Effector memory CD8-positive, alpha-beta T cell (primary cell): ENCODE results near the gene RHCG.

Experiments used
- ATAC-seq: fragments of 150-1000 bp; cut with Tn5 transposase; replicated peaks from 2 replicates; pipeline ENCODE4 v1.10.0; 2021; ENCODE audit warnings: mild to moderate bottlenecking, moderate library complexity
- DNase-seq, 3 experiments: peaks; one replicate each; pipeline ENCODE4 v3.0.0; 2021
- H3K27ac Mint-ChIP-seq, 2 donors: one replicate each; pipeline ENCODE4 v1.8.0; 2022; ENCODE audit warnings: mild to moderate bottlenecking in 2 of 2, mixed read lengths in 2 of 2, moderate library complexity in 2 of 2
- H3K27me3 Mint-ChIP-seq, 2 donors: one replicate each; pipeline ENCODE4 v1.8.0; 2022; ENCODE audit warnings: mixed read lengths in 2 of 2
- H3K36me3 Mint-ChIP-seq: one replicate; pipeline ENCODE4 v1.8.0; 2022; ENCODE audit warnings: mild to moderate bottlenecking, moderate library complexity, mixed read lengths; ENCODE audit not compliant: insufficient read depth
- H3K4me1 Mint-ChIP-seq, 2 donors: one replicate each; pipeline ENCODE4 v1.8.0; 2022; ENCODE audit warnings: low read depth in 2 of 2, mixed read lengths in 2 of 2
- H3K4me3 Mint-ChIP-seq, 2 donors: one replicate each; pipeline ENCODE4 v1.8.0; 2022; ENCODE audit warnings: mild to moderate bottlenecking in 2 of 2, mixed read lengths in 2 of 2, moderate library complexity in 2 of 2
- H3K9me3 Mint-ChIP-seq, 2 donors: one replicate each; pipeline ENCODE4 v1.8.0; 2022; ENCODE audit warnings: mixed read lengths in 2 of 2

The RHCG gene

DNA sequence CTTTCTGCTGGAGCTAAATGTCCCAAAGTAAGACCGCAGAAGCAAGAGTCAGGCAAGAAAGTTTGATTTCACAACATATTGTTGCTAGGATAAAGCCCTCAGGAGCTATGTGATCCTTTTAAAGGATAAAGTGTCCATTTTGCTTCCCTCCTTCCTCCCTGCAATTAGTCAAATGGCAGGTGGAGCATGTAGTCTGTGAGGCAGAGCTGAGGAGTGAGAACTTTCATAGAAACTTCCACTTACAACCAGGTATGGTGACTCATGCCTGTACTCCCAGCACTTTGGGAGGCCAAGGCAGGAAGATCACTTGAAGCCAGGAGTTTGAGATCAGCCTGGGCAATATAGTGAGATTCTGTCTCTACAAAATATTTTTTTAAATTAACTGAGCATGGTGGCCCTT lies 25.2 kb upstream of the RHCG start:
- H3K27ac Mint-ChIP-seq = no peak overlapping the region
- no peaks in the 10 kb centered on the region for H3K9me3 Mint-ChIP-seq
- DNase-seq (no peak), ATAC-seq (no peak)
- H3K4me3 Mint-ChIP-seq = no peak overlapping the region
- no peaks in the 10 kb centered on the region for H3K36me3 Mint-ChIP-seq
- no peaks in the 10 kb centered on the region for H3K4me1 Mint-ChIP-seq
- peaks cover 14 to 34% of the 10 kb centered on the region in 2 donors for H3K27me3 Mint-ChIP-seq

- no peaks in the 10 kb centered on the region for H3K4me1 Mint-ChIP-seq
- DNase-seq (no peak), ATAC-seq (no peak)
- H3K27ac Mint-ChIP-seq = no peak overlapping the region
- peaks cover 52 to 56% of the 10 kb centered on the region in 2 donors for H3K27me3 Mint-ChIP-seq
- no peaks in the 10 kb centered on the region for H3K9me3 Mint-ChIP-seq
- no peaks in the 10 kb centered on the region for H3K36me3 Mint-ChIP-seq
- no peak overlapping the region for H3K4me3 Mint-ChIP-seq
Measured at GRCh38 chr15:89515477-89515876, 19.1 kb upstream of the RHCG start.

GRCh38 chr15:89514596-89515406 lies 18.4 kb upstream of the RHCG start:
- Mint-ChIP-seq H3K9me3 (no peaks in the 10 kb centered on the region), H3K27me3 (peaks cover 59 to 63% of the 10 kb centered on the region in 2 donors), H3K27ac (no peak overlapping the region), H3K36me3 (no peaks in the 10 kb centered on the region), H3K4me3 (no peak overlapping the region), H3K4me1 (no peaks in the 10 kb centered on the region)
- DNase-seq (no peak), ATAC-seq (no peak)

GRCh38 chr15:89514186-89514585 lies 17.8 kb upstream of the RHCG start:
- peaks cover 62 to 67% of the 10 kb centered on the region in 2 donors for H3K27me3 Mint-ChIP-seq

DNA sequence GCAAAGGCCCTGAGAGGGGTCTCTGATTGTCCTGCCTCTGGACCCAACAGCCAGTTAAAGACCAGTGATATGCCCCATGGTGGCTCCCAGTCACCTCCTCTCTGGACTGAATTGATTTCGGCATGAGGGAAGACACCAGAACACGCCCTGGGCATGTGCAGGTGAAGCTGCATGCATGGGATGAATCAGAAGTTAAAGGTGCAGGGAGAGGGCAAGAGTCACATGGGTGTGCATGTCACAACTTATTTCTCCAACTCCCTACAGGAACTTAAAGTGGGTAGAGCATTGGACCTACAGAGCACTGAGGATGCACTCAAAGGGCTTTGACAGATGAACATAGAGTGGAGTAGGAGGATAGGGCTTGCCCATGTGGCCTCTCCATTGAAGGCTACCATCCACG lies 16.9 kb upstream of the RHCG start:
- Mint-ChIP-seq H3K9me3 (no peaks in the 10 kb centered on the region), H3K4me1 (no peaks in the 10 kb centered on the region), H3K27ac (no peak overlapping the region), H3K4me3 (no peak overlapping the region), H3K36me3 (no peaks in the 10 kb centered on the region), H3K27me3 (peaks cover 62 to 67% of the 10 kb centered on the region in 2 donors)
- ATAC-seq (no peak), DNase-seq (no peak)

More at GRCh38 chr15:89514186-89514585, 17.8 kb upstream of the RHCG start:
- no peaks in the 10 kb centered on the region for H3K4me1 Mint-ChIP-seq
- no peak overlapping the region for H3K4me3 Mint-ChIP-seq
- DNase-seq (no peak), ATAC-seq (no peak)
- H3K9me3 Mint-ChIP-seq = no peaks in the 10 kb centered on the region
- no peak overlapping the region for H3K27ac Mint-ChIP-seq
- no peaks in the 10 kb centered on the region for H3K36me3 Mint-ChIP-seq

DNA sequence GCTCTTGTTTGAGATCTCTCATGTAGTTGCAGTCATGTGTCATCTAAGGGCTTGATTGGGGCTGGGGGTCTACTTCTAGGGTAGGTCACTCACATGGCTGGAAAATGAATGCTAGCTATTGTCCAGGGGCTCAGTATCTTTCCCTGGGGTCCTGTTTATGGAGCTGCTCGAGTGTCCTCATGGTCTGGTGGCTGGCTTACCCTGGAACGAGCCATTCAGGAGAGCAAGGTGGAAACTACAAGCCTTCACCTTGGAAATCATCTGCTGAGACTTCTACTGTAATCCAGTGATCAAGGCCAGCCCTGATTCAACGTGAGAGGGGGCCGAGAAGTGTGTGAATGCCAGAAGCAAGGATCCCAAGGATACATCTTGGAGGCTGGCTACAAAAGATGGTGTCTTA lies 16.2 kb upstream of the RHCG start:
- Mint-ChIP-seq H3K27ac (no peak overlapping the region), H3K27me3 (peaks cover 62 to 67% of the 10 kb centered on the region in 2 donors), H3K4me1 (no peaks in the 10 kb centered on the region), H3K36me3 (no peaks in the 10 kb centered on the region), H3K9me3 (no peaks in the 10 kb centered on the region), H3K4me3 (no peak overlapping the region)
- no peak for ATAC-seq
- no peak for DNase-seq

- Mint-ChIP-seq H3K9me3 (no peaks in the 10 kb centered on the region), H3K4me3 (no peak overlapping the region), H3K36me3 (no peaks in the 10 kb centered on the region), H3K4me1 (no peaks in the 10 kb centered on the region), H3K27me3 (peaks cover 47 to 71% of the 10 kb centered on the region in 2 donors), H3K27ac (no peak overlapping the region)
- ATAC-seq = no peak
- DNase-seq = no peak
Measured at GRCh38 chr15:89506026-89506686, 9.8 kb upstream of the RHCG start.

DNA sequence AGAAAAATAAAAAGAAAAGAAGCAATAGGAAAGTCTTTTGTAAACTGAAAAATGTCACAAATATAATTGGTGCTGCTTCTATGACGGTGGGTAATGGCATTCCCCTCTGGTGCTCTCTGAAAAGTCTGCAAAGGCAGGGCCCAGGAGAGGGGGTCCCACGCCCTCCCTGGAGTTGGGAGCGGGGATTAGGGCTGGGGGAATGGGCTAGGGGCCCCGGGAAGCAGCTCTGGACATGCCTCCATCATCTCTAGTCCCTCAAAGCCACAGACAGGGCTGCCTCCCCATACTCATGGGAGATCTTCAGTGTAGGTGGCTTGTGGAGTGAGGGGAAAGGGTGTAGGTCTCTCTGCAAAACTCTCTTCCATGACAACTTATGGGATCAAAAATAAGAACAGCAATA lies 7.8 kb upstream of the RHCG start:
- DNase-seq (no peak), ATAC-seq (no peak)
- Mint-ChIP-seq H3K27ac (no peak overlapping the region), H3K4me1 (no peaks in the 10 kb centered on the region), H3K4me3 (no peak overlapping the region), H3K9me3 (no peaks in the 10 kb centered on the region), H3K36me3 (peaks cover 3% of the 10 kb centered on the region), H3K27me3 (peaks cover 46 to 72% of the 10 kb centered on the region in 2 donors)

DNA sequence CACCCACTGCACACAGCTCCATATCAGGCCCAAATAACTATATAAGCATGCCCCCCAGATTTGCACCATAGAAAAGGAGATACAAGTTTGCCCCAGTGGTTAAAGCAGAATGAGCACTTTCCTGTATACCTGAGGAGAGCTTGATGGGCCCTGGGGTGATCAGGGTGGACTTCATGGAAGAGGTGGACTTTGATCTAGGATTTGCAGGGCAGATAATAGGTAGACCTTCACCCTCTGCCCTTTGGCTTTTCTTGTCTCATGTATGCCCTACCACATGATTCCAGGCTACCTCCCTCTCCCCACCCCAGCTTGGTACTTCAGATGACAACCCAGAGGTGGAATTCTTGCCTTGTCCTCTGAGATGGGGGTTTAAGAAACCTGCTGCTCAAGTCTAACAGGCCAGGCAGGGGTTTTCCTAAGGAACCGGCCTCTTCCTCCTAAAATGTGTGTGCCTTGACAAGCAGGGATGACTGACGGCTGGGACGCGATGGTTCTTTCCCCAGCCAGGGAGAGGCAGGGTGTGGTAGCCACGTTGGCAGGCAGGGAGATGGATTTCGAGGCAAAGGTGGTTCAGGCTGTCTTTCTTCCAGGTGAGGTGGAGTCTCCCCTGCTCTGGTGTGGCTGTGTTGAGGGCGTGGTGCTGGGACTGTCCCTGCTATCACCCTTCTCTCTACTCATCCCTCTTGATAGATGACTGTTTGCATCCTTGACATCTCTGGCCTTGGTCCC lies 6.6 kb upstream of the RHCG start:
- peaks cover 53 to 84% of the 10 kb centered on the region in 2 donors for H3K27me3 Mint-ChIP-seq
- ATAC-seq (no peak), DNase-seq (no peak)
- H3K4me1 Mint-ChIP-seq = no peaks in the 10 kb centered on the region
- H3K27ac Mint-ChIP-seq = no peak overlapping the region
- no peaks in the 10 kb centered on the region for H3K9me3 Mint-ChIP-seq
- peaks cover 3% of the 10 kb centered on the region for H3K36me3 Mint-ChIP-seq
- no peak overlapping the region for H3K4me3 Mint-ChIP-seq

DNA sequence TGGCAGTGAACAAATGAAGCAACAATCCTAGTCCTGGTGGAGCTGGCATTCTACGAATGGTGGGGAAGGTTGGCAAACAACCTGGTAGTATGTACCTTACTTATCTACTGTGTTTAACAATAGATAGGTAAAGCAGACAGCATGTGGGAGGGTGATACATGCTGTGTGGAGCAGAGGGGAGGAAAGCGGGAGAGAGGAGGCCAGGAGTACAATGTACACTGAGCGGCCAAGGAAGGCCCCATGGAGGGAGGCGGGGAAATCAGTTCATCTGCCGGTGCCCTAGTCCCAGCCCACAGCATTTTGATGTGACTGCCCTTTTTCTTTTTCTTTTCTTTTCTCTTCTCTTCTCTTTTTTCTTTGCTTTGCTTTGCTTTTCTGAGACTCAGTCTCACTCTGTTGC lies 5.3 kb upstream of the RHCG start:
- DNase-seq (no peak), ATAC-seq (no peak)
- H3K36me3 Mint-ChIP-seq = peaks cover 3% of the 10 kb centered on the region
- H3K27me3 Mint-ChIP-seq = peaks cover 49 to 89% of the 10 kb centered on the region in 2 donors
- H3K27ac Mint-ChIP-seq = no peak overlapping the region
- H3K4me3 Mint-ChIP-seq = no peak overlapping the region
- no peaks in the 10 kb centered on the region for H3K4me1 Mint-ChIP-seq
- H3K9me3 Mint-ChIP-seq = no peaks in the 10 kb centered on the region

DNA sequence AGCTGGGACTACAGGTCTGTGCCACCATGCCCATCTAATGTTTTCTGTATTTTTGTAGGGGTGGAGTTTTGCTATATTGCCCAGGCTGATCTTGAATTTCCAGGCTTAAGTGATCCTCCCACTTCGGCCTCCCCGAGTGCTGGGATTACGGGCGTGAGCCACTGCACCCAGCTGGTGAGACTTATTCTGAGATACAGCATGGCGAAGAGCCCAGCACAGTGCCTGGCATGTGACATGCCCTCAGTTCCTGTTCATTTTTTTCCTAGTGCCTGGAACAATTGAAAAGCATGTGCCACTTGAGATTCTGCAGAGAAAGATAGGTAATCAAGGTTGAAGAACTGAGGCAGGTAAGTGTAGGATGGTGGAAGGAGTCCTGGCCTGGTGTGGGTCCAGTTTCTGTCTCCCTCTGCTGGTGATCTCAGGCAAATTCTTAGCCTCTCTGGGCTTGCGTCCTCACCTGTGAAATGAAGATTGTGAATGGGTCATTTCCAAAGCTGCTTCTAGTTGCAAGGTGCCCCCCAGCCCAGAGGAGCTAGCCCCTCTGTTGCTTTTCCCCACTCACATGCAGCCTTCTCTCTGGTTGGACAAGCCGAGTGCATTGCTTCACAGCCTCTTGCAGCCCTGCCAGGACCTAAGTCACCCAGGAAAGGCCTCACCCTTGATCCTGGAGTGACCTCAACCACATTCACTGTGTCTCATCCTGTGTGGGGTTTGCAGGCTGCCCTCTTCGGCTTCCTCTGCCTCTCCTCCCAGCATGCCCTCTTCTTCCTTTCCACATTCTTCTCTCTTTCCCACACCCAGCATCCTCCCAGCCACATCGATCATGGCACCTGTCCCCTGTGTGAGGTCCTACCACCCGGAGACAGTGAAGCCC lies 4.3 kb upstream of the RHCG start:
- ATAC-seq = no peak
- H3K36me3 Mint-ChIP-seq = peaks cover 3% of the 10 kb centered on the region
- H3K9me3 Mint-ChIP-seq = no peaks in the 10 kb centered on the region
- H3K27ac Mint-ChIP-seq = peak overlapping the region in 1 of 2 donors; percentile 6
- H3K4me3 Mint-ChIP-seq = no peak overlapping the region
- peaks cover 55 to 90% of the 10 kb centered on the region in 2 donors for H3K27me3 Mint-ChIP-seq
- H3K4me1 Mint-ChIP-seq = peaks cover 0 to 6% of the 10 kb centered on the region in 2 donors
- DNase-seq = no peak

- Mint-ChIP-seq H3K27ac (no peak overlapping the region), H3K4me3 (no peak overlapping the region), H3K9me3 (no peaks in the 10 kb centered on the region)
Measured at GRCh38 chr15:89499156-89499555, 2.8 kb upstream of the RHCG start.

GRCh38 chr15:89498574-89498906 lies 2.2 kb upstream of the RHCG start:
- Mint-ChIP-seq H3K36me3 (peaks cover 3% of the 10 kb centered on the region), H3K4me3 (no peak overlapping the region), H3K4me1 (peaks cover 0 to 9% of the 10 kb centered on the region in 2 donors), H3K9me3 (no peaks in the 10 kb centered on the region), H3K27ac (no peak overlapping the region), H3K27me3 (peaks cover 58 to 90% of the 10 kb centered on the region in 2 donors)
- ATAC-seq (no peak), DNase-seq (no peak)

More at GRCh38 chr15:89499156-89499555, 2.8 kb upstream of the RHCG start:
- peaks cover 3% of the 10 kb centered on the region for H3K36me3 Mint-ChIP-seq
- DNase-seq (no peak), ATAC-seq (no peak)
- peaks cover 0 to 9% of the 10 kb centered on the region in 2 donors for H3K4me1 Mint-ChIP-seq
- H3K27me3 Mint-ChIP-seq = peaks cover 57 to 90% of the 10 kb centered on the region in 2 donors
